Fibroblast of skin of left quadriceps (primary cell): ENCODE measurements around the gene PRR36.

Experiments
- DNase-seq, 2 experiments: peaks; one replicate each; pipeline ENCODE4 v3.0.0-alpha.2; 2013; ENCODE audit warnings: low read depth in 2 of 2

Gene PRR36

GRCh38 chr19:7819337-7819736, 54.9 kb downstream of the PRR36 start:
- no peak for DNase-seq

GRCh38 chr19:7818806-7819205, 55.4 kb downstream of the PRR36 start:
- no peak for DNase-seq
